Adrenal gland (tissue), 5 donors: Measurements from ENCODE around the gene APBA1.

Experiments
- POLR2A ChIP-seq, 2 donors: fragments of 450-650 bp; IDR thresholded peaks; one replicate each; pipeline ENCODE4 v1.6.1; 2017; ENCODE audit warnings: antibody characterized with exemption in 2 of 2, mild to moderate bottlenecking in 2 of 2, moderate library complexity in 1 of 2
- TF ChIP-seq, protein P1 (sequence below), 6 experiments: fragments of 450-650 bp in 4 of 6; fragments of 200-600 bp in 2 of 6; sonication (generic) in 1 of 6; IDR thresholded peaks; 1 replicate in 5 of 6; 2 replicates in 1 of 6; pipeline versions ENCODE4 v1.5.1 to v1.8.0; 2016 to 2021; ENCODE audit warnings: antibody characterized with exemption in 6 of 6, mild to moderate bottlenecking in 2 of 6, moderate library complexity in 1 of 6
- donor health status: DM: no; HTN: no; CAD: no.

DNA sequence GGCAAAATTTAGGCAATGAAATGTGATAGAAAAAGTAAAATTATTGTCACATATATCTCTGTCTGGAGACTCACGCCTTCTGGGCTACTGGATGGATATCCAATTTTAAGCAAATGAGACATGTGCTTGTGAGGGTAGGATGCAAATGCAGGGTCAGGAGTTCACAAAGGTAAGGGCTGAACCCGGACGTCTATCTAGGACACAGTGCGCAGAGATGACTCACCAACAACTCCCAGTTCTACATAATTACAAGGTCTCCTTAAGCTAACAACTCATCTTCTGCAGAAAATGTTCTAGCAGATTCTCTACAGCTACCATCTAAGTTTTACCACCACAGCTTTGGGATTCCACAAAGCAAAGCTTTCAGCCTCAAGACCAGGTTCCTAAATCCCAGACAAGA, 186.7 kb downstream of the APBA1 start:
- no peak for TF ChIP-seq POLR2A (IDR thresholded peaks at IDR 0.05)
- TF ChIP-seq, protein P1, sequence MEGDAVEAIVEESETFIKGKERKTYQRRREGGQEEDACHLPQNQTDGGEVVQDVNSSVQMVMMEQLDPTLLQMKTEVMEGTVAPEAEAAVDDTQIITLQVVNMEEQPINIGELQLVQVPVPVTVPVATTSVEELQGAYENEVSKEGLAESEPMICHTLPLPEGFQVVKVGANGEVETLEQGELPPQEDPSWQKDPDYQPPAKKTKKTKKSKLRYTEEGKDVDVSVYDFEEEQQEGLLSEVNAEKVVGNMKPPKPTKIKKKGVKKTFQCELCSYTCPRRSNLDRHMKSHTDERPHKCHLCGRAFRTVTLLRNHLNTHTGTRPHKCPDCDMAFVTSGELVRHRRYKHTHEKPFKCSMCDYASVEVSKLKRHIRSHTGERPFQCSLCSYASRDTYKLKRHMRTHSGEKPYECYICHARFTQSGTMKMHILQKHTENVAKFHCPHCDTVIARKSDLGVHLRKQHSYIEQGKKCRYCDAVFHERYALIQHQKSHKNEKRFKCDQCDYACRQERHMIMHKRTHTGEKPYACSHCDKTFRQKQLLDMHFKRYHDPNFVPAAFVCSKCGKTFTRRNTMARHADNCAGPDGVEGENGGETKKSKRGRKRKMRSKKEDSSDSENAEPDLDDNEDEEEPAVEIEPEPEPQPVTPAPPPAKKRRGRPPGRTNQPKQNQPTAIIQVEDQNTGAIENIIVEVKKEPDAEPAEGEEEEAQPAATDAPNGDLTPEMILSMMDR (IDR thresholded peaks at IDR 0.05) = no peak
